ENCODE results near the gene SNRPD2. TPM values are rescaled to one million over a fixed set of nuclear protein-coding genes. Genes with fewer than 3 reads are reported as not detected.

SNRPD2 gene
- total RNA-seq, 1 experiment from 2014 or later: 631 TPM

DNA sequence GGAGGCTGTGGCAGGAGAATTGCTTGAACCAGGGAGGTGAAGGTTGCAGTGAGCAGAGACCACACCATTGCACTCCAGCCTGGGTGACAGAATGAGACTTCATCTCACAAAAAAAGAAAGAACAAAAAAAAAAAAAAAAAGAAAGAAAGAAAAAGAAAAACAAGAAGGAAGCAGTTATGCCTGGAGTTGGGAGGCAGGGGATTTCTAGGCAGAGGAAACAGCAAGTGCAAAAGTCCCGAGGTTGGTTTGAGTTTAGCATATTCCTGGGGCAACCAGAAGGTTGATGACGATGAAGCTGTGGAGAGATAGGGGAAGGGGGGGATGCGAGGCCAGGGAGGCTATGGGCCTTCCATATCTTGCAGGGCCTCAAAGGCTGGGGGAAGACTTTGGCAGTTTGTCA, 41.0 kb downstream of the SNRPD2 start:
- no peak for ATAC-seq
- no peaks in the 10 kb centered on the region for H3K79me2 ChIP-seq (ENCODE audit: low read length)
- no peaks in the 10 kb centered on the region for H3K36me3 ChIP-seq (ENCODE audit: low read depth, low read length)
- POLR2A ChIA-PET (ENCODE audit: unreplicated experiment): no interaction called here
- no peaks in the 10 kb centered on the region for H3F3A ChIP-seq (ENCODE audit: low read length, unreplicated experiment)
- no peaks in the 10 kb centered on the region for H3K4me1 ChIP-seq (ENCODE audit: insufficient read depth, low read length)
- no peak for DNase-seq
- no peak overlapping the region for H3K4me2 ChIP-seq (ENCODE audit: low read length)
- intact Hi-C loops (cut with micrococcal nuclease): no loop called here
- no peaks in the 10 kb centered on the region for H3K9me3 ChIP-seq (ENCODE audit: low read length)
- H3K27me3 ChIP-seq (ENCODE audit: low read length): no peaks in the 10 kb centered on the region
- H3K9ac ChIP-seq (ENCODE audit: low read length): no peak overlapping the region
- CTCF ChIA-PET: no interaction called here
- H2AFZ ChIP-seq (ENCODE audit: low read length): no peak overlapping the region
- no peak overlapping the region for H3K4me3 ChIP-seq (ENCODE audit: low read length)
- H4K20me1 ChIP-seq (ENCODE audit: low read length): no peaks in the 10 kb centered on the region
- TF ChIP-seq, protein P1, sequence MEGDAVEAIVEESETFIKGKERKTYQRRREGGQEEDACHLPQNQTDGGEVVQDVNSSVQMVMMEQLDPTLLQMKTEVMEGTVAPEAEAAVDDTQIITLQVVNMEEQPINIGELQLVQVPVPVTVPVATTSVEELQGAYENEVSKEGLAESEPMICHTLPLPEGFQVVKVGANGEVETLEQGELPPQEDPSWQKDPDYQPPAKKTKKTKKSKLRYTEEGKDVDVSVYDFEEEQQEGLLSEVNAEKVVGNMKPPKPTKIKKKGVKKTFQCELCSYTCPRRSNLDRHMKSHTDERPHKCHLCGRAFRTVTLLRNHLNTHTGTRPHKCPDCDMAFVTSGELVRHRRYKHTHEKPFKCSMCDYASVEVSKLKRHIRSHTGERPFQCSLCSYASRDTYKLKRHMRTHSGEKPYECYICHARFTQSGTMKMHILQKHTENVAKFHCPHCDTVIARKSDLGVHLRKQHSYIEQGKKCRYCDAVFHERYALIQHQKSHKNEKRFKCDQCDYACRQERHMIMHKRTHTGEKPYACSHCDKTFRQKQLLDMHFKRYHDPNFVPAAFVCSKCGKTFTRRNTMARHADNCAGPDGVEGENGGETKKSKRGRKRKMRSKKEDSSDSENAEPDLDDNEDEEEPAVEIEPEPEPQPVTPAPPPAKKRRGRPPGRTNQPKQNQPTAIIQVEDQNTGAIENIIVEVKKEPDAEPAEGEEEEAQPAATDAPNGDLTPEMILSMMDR (conservative IDR thresholded peaks at IDR 0.05; ENCODE audit: low read depth, low read length): no peak
- no peak for TF ChIP-seq EZH2 (IDR thresholded peaks at IDR 0.05; ENCODE audit: low read length, unreplicated experiment)
- no peak for TF ChIP-seq EZH2phosphoT487 (IDR thresholded peaks at IDR 0.05; ENCODE audit: borderline replicate concordance, low read length)
- no peaks in the 10 kb centered on the region for H3K9me2 ChIP-seq (replicated peaks; ENCODE audit: low read length)
- BruUV-seq (replicated peaks): no TSS peak
- no peak overlapping the region for H3K27ac ChIP-seq (ENCODE audit: low read length)

DNA sequence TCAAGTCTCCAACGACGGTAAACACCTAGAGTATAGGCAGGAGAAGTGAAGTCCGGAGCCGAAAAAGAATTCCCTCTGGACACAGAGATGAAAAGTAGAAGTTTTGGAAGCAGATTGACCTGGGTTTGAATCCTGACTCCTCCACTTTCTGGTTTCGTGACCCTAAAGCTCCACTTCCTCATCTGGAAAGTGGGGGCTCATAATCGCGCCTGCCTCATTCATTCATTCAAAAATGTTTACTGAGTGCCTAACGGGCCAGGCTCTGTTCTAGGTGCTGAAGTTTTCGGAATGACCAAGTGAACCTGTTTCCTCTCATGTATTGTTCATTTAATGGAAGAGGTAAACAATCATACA, 45.4 kb downstream of the SNRPD2 start:
- Histone ChIP-seq H3K27me3 (ENCODE audit: low read length) (no peaks in the 10 kb centered on the region), H3K4me3 (ENCODE audit: low read length) (peak overlapping the region; percentile 63), H3F3A (ENCODE audit: low read length, unreplicated experiment) (peaks cover 4% of the 10 kb centered on the region), H3K9me3 (ENCODE audit: low read length) (no peaks in the 10 kb centered on the region), H3K27ac (ENCODE audit: low read length) (no peak overlapping the region), H2AFZ (ENCODE audit: low read length) (peak overlapping the region; percentile 84), H3K4me1 (ENCODE audit: insufficient read depth, low read length) (peaks cover 13% of the 10 kb centered on the region), H3K9ac (ENCODE audit: low read length) (no peak overlapping the region), H3K36me3 (ENCODE audit: low read depth, low read length) (no peaks in the 10 kb centered on the region), H3K79me2 (ENCODE audit: low read length) (no peaks in the 10 kb centered on the region), H3K4me2 (ENCODE audit: low read length) (peak overlapping the region; percentile 81), H4K20me1 (ENCODE audit: low read length) (no peaks in the 10 kb centered on the region), H3K9me2 (replicated peaks; ENCODE audit: low read length) (no peaks in the 10 kb centered on the region)
- intact Hi-C loops (cut with micrococcal nuclease): loop anchor here (10.0 kb wide), 2 partner anchors 62 to 152 kb away; partner anchors contain the start of genes OPA3, PPM1N and RTN2
- DNase-seq: no peak
- ChIA-PET CTCF (interaction anchor here (1.3 kb wide), 1 partner anchor 88 kb away, joined by 3 read pairs; no protein-coding TSS in a partner anchor), POLR2A (ENCODE audit: unreplicated experiment) (interaction anchor here (0.6 kb wide), 1 partner anchor 21 kb away, joined by 4 read pairs; no protein-coding TSS in a partner anchor)
- no TSS peak for BruUV-seq (replicated peaks)
- TF ChIP-seq, protein P1 (conservative IDR thresholded peaks at IDR 0.05; ENCODE audit: low read depth, low read length): no peak
- TF ChIP-seq EZH2phosphoT487 (IDR thresholded peaks at IDR 0.05; ENCODE audit: borderline replicate concordance, low read length) (no peak), EZH2 (IDR thresholded peaks at IDR 0.05; ENCODE audit: low read length, unreplicated experiment) (no peak)
- no peak for ATAC-seq

DNA sequence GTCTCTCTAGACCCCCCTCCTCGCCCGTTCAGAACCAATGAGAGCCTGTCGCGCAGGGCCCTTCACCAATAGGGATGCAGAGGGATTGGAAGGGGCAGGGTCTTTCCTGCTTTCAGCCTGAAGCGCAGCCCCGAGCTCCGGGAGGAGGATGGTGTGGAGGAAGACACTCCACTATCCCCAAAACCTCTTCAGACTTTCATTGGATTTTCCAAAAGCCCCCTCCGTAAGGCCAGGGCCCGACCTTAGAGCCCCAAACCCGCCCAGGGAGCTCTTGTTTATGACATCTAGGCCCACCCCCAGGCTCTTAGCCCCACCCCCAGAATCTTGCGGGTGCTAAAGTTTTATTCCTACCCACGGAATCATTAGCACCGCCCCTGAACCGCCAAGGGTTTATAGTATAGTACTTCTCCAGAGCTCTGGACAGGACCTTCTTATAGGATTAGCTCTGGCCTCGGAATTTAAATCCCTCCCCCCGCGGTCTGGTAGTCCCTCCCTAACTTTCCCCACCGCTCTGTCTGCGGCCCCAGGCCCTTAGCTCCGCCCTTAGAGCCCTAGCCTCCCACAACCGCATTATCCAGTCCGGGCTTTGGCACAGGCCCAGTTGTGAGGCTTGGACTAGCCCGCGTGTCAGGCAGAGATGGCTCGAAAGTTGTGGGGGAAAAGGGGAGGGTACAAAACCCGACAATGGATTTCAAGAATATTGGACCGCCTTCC, 46.0 kb downstream of the SNRPD2 start:
- intact Hi-C loops (cut with micrococcal nuclease): loop anchor here (10.0 kb wide), 2 partner anchors 61 to 151 kb away; partner anchors contain the start of genes OPA3, PPM1N and RTN2
- peak overlapping the region; percentile 84 for H2AFZ ChIP-seq (ENCODE audit: low read length)
- no peaks in the 10 kb centered on the region for H3K27me3 ChIP-seq (ENCODE audit: low read length)
- H3K9me3 ChIP-seq (ENCODE audit: low read length): no peaks in the 10 kb centered on the region
- H3K4me1 ChIP-seq (ENCODE audit: insufficient read depth, low read length): peaks cover 18% of the 10 kb centered on the region
- no TSS peak for BruUV-seq (replicated peaks)
- CTCF ChIA-PET: interaction anchor here (1.3 kb wide), 1 partner anchor 87 kb away, joined by 3 read pairs; no protein-coding TSS in a partner anchor
- TF ChIP-seq, protein P1 (conservative IDR thresholded peaks at IDR 0.05; ENCODE audit: low read depth, low read length): no peak
- TF ChIP-seq EZH2phosphoT487 (IDR thresholded peaks at IDR 0.05; ENCODE audit: borderline replicate concordance, low read length) (no peak), EZH2 (IDR thresholded peaks at IDR 0.05; ENCODE audit: low read length, unreplicated experiment) (no peak)
- H3F3A ChIP-seq (ENCODE audit: low read length, unreplicated experiment): peaks cover 4% of the 10 kb centered on the region
- ATAC-seq (peak; percentile 48), DNase-seq (peak; percentile 75)
- POLR2A ChIA-PET (ENCODE audit: unreplicated experiment): interaction anchor here (0.6 kb wide), 2 partner anchors 22 to 35 kb away, joined by 4 read pairs; no protein-coding TSS in a partner anchor
- H3K4me3 ChIP-seq (ENCODE audit: low read length): peak overlapping the region; percentile 63
- H3K27ac ChIP-seq (ENCODE audit: low read length): no peak overlapping the region
- H3K9ac ChIP-seq (ENCODE audit: low read length): no peak overlapping the region
- H3K79me2 ChIP-seq (ENCODE audit: low read length): no peaks in the 10 kb centered on the region
- peak overlapping the region; percentile 81 for H3K4me2 ChIP-seq (ENCODE audit: low read length)
- H4K20me1 ChIP-seq (ENCODE audit: low read length): no peaks in the 10 kb centered on the region
- no peaks in the 10 kb centered on the region for H3K9me2 ChIP-seq (replicated peaks; ENCODE audit: low read length)
- H3K36me3 ChIP-seq (ENCODE audit: low read depth, low read length): no peaks in the 10 kb centered on the region

Measured in PC-3 (cell line).